ENCODE measurements around the gene NR0B2. TPM values are rescaled to one million over a fixed set of nuclear protein-coding genes. Genes with fewer than 3 reads are reported as not detected.

Gene NR0B2
- total RNA-seq, 2 experiments from 2014 or later: not detected

DNA sequence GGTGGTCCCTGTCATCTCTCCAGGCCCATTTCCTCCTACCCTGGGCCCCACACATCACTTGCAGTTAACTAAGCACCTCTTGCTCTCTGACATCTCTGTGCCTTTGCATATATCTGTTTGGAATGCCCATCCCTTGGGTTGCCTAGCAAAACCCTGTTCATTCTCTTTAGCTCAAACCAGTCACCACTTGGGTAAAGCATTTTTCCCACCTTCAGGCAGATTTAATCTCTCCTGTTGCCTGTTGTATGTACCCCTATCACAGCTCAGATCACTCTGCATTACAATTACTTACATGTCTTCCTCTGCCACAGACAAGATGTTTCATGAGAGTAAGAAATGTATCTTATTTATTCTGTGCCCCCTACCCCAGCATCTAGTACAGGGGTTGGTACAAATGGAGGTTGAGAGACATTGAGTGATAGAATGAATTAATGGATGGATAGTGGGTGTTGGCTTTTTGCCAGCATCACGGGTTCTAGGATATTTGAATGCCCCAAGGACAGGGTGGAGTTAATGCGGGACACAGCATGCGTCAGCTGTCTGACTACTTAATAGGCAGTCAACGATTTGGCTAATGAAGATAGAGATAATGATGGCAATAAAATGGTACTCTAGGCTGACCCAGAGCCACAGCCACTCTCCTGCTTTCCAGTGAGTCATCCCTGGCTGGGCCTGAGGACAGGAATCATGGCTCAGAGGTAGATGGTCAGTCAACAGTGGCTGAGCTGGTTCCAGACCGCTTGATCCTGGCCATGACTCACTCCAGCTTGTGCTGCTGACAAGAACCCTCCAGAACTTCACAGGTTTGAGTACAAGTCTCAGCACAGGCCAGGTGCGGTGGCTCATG is 6.5 kb downstream of the NR0B2 start:
- Histone ChIP-seq H4K20me1 (ENCODE audit: insufficient read depth, low read length) (no peaks in the 10 kb centered on the region), H3K36me3 (ENCODE audit: insufficient read depth, low read length) (no peaks in the 10 kb centered on the region), H3K79me2 (ENCODE audit: insufficient read depth, low read depth, low read length) (no peaks in the 10 kb centered on the region), H2AFZ (ENCODE audit: low read length) (no peak overlapping the region), H3K4me1 (ENCODE audit: insufficient read depth, low read length, poor library complexity, severe bottlenecking) (no peaks in the 10 kb centered on the region), H3K27ac (ENCODE audit: low read depth, low read length, poor library complexity, severe bottlenecking) (no peak overlapping the region), H3K4me2 (ENCODE audit: low read length) (no peak overlapping the region), H3K4me3 (ENCODE audit: low read depth, low read length, poor library complexity, severe bottlenecking) (no peak overlapping the region), H3K9me2 (ENCODE audit: insufficient read depth, low read length) (no peaks in the 10 kb centered on the region), H3K9me3 (ENCODE audit: low read length) (no peaks in the 10 kb centered on the region)
- ChIA-PET POLR2A (interaction anchor here (0.6 to 1.0 kb wide), 2 partner anchors 9 kb away, joined by 3 read pairs; no protein-coding TSS in a partner anchor), CTCF (ENCODE audit: unreplicated experiment) (no interaction called here)
- intact Hi-C loops (cut with micrococcal nuclease; ENCODE audit: unreplicated experiment): no loop called here
- no peak for TF ChIP-seq EZH2phosphoT487 (IDR thresholded peaks at IDR 0.05; ENCODE audit: borderline replicate concordance, low read depth, low read length)
- TF ChIP-seq, protein P1, sequence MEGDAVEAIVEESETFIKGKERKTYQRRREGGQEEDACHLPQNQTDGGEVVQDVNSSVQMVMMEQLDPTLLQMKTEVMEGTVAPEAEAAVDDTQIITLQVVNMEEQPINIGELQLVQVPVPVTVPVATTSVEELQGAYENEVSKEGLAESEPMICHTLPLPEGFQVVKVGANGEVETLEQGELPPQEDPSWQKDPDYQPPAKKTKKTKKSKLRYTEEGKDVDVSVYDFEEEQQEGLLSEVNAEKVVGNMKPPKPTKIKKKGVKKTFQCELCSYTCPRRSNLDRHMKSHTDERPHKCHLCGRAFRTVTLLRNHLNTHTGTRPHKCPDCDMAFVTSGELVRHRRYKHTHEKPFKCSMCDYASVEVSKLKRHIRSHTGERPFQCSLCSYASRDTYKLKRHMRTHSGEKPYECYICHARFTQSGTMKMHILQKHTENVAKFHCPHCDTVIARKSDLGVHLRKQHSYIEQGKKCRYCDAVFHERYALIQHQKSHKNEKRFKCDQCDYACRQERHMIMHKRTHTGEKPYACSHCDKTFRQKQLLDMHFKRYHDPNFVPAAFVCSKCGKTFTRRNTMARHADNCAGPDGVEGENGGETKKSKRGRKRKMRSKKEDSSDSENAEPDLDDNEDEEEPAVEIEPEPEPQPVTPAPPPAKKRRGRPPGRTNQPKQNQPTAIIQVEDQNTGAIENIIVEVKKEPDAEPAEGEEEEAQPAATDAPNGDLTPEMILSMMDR (conservative IDR thresholded peaks at IDR 0.05; ENCODE audit: low read length): no peak
- no TSS peak for BruUV-seq (replicated peaks)
- DNase-seq (ENCODE audit: low spot score): no peak

DNA sequence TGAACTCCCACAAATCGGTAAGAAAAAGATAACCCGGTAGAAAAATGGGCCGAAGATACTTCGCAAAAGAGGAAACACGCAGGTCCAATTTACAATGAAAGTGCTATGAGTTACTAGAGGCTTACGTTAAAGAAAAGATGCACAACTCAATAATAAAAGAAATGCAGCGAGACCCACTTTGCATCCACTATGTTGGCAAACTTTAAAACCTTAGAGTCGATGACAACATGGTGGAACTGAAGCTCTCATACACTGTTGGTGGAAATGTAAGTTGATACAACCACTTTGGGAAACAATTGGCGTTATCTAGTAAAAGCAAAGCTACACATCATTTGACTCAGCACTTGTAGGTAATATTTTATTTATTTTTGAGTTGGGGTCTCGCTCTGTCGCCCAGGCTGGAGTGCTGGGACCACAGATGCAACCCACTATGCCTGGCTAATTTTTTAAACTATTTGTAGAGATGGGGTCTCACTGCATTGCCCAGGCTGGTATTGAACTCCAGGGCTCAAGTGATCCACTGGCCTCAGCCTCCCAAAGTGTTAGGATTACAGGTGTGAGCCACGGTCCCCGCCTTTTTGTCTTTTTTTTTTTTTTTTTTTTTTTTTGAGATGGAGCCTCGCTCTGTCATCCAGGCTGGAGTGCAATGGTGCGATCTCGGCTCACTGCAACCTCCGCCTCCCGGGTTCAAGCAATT is 12.8 kb downstream of the NR0B2 start:
- H3K4me2 ChIP-seq (ENCODE audit: low read length): peak overlapping the region; percentile 83
- peak overlapping the region; percentile 91 for H3K4me3 ChIP-seq (ENCODE audit: low read depth, low read length, poor library complexity, severe bottlenecking)
- intact Hi-C loops (cut with micrococcal nuclease; ENCODE audit: unreplicated experiment): no loop called here
- TSS peak; percentile 96 for BruUV-seq (replicated peaks)
- no peak for DNase-seq (ENCODE audit: low spot score)
- H3K79me2 ChIP-seq (ENCODE audit: insufficient read depth, low read depth, low read length): peaks cover 17% of the 10 kb centered on the region
- H2AFZ ChIP-seq (ENCODE audit: low read length): peak overlapping the region; percentile 99
- peak overlapping the region; percentile 43 for H3K27ac ChIP-seq (ENCODE audit: low read depth, low read length, poor library complexity, severe bottlenecking)
- H3K4me1 ChIP-seq (ENCODE audit: insufficient read depth, low read length, poor library complexity, severe bottlenecking): peaks cover 16% of the 10 kb centered on the region
- H3K36me3 ChIP-seq (ENCODE audit: insufficient read depth, low read length): peaks cover 12% of the 10 kb centered on the region; the same call in 1 of the 2 replicates
- H4K20me1 ChIP-seq (ENCODE audit: insufficient read depth, low read length): no peaks in the 10 kb centered on the region
- TF ChIP-seq, protein P1 (conservative IDR thresholded peaks at IDR 0.05; ENCODE audit: low read length): no peak
- TF ChIP-seq EZH2phosphoT487 (IDR thresholded peaks at IDR 0.05; ENCODE audit: borderline replicate concordance, low read depth, low read length): no peak
- H3K9me3 ChIP-seq (ENCODE audit: low read length): no peaks in the 10 kb centered on the region
- CTCF ChIA-PET (ENCODE audit: unreplicated experiment): interaction anchor here (1.0 to 1.2 kb wide), 2 partner anchors 11 to 144 kb away, joined by 3 to 4 read pairs; partner anchors contain the start of gene GPN2
- H3K9me2 ChIP-seq (ENCODE audit: insufficient read depth, low read length): no peaks in the 10 kb centered on the region
- POLR2A ChIA-PET: interaction anchor here (0.6 to 3.4 kb wide), 9 partner anchors 8 to 360 kb away, joined by 3 to 22 read pairs (median 3); partner anchors contain the start of genes GPN2 and NUDC

Measured in OCI-LY7 (cell line).